Body of pancreas (tissue), 4 donors: ENCODE measurements around the gene ENTPD6. TPM values are rescaled to one million over a fixed set of nuclear protein-coding genes. Genes with fewer than 3 reads are reported as not detected.

Experiments
- ATAC-seq: fragments of 150-250 bp; one replicate; pipeline ENCODE4 v1.9.1; 2016
- DNase-seq, 4 donors: peaks; one replicate each; pipeline ENCODE4 v3.0.0-alpha.2; 2019
- H3K27ac ChIP-seq, 4 donors: fragments of 200-600 bp; sonication (generic); 1 replicate in 3 of 4; 2 replicates in 1 of 4; pipeline versions ENCODE4 v1.5.1 to v1.6.1; 2016 to 2019; ENCODE audit warnings: mild to moderate bottlenecking in 1 of 4, mixed read lengths in 1 of 4, moderate library complexity in 1 of 4
- H3K27me3 ChIP-seq, 2 donors: fragments of 200-600 bp; sonication (generic); one replicate each; pipeline ENCODE4 v1.6.0; 2016; ENCODE audit warnings: mild to moderate bottlenecking in 1 of 2
- H3K36me3 ChIP-seq, 2 donors: fragments of 200-600 bp; sonication (generic); replicated peaks in 1 of 2; 2 replicates each; pipeline ENCODE4 v1.5.1; 2016; ENCODE audit warnings: low read depth in 2 of 2; ENCODE audit not compliant: insufficient read depth in 1 of 2
- H3K4me1 ChIP-seq: fragments of 200-600 bp; sonication (generic); one replicate; pipeline ENCODE4 v1.6.0; 2016
- H3K4me3 ChIP-seq, 2 donors: fragments of 200-600 bp; sonication (generic); 1 replicate in 1 of 2; 2 replicates in 1 of 2; pipeline ENCODE4 v1.5.1; 2016 to 2019
- H3K9me3 ChIP-seq, 3 donors: fragments of 200-600 bp; sonication (generic); 1 replicate in 2 of 3; 2 replicates in 1 of 3; pipeline ENCODE4 v1.5.1; 2016
- POLR2A ChIP-seq, 3 donors: fragments of 450-650 bp; IDR thresholded peaks; one replicate each; pipeline ENCODE4 v1.6.1; 2016; ENCODE audit warnings: antibody characterized with exemption in 3 of 3, mild to moderate bottlenecking in 2 of 3
- WGBS, 2 donors: methylation state at CpG; one replicate each; pipeline ENCODE4 v1.1.5; 2017; 5-methylcytosine and 5-hydroxymethylcytosine counted together
- intact Hi-C: fragments of 100-400 bp; cut with DNase I; formaldehyde crosslinking; loops from one replicate; pipeline ENCODE4 v1.15.1; 2023
- total RNA-seq, 2 donors: library from RNA; depleted of rRNA; stranded (reverse); fragments of >200 nt; gene quantifications; one replicate each; pipeline ENCODE4 v1.1.0, GENCODE V29; 2016
- TF ChIP-seq, protein P1 (sequence below), 7 experiments: fragments of 450-650 bp in 4 of 7; fragments of 200-600 bp in 3 of 7; sonication (generic) in 3 of 7; IDR thresholded peaks; one replicate each; pipeline ENCODE4 v1.5.1; 2016 to 2019; ENCODE audit warnings: antibody characterized with exemption in 7 of 7

The ENTPD6 gene
- total RNA-seq, 2 donors from 2014 or later = 59.9 to 79.8 TPM

DNA sequence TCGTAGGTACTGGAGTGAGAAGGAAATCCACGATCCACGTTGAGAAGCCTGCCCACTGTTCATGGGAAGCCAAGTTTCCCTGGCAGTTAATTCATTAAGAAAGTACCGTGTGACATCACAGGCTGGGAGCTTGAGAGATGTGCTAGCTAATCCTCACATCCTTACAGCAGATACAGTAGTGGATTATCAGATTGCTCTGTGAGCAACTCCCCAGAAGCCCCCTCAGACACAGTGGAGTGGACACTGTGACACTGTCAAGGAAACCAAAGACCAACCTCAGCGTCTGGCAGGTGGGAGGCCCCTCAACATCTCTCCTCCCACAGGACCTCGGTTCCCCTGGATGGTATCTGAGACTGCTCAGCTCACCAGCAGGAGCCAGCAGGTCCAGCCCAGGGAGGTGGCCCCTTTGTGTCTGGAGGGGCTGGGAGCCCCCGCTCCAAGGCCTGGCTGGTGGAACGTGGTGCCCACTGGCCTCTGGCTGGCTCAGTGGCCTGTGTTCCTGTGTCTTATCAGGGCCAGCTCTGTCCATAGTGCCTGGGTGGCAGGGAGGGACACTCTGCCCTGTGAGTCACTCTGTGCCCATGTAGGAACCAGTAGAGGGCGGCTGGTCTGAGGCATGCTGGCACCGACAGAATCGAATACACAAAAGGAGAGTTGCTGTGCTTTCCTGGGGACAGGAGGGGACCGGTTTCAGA, 59.6 kb downstream of the ENTPD6 start:
- DNase-seq (peak; percentile 32 to 77 (median 57)), ATAC-seq (peak; percentile 81)
- Histone ChIP-seq H3K27ac (peak overlapping the region in 3 of 4 donors; percentile 36 to 74 (median 70)), H3K27me3 (no peaks in the 10 kb centered on the region), H3K9me3 (no peaks in the 10 kb centered on the region), H3K4me3 (no peak overlapping the region), H3K36me3 (no peaks in the 10 kb centered on the region), H3K4me1 (peaks cover 21% of the 10 kb centered on the region)
- intact Hi-C loops = no loop called here
- TF ChIP-seq POLR2A (IDR thresholded peaks at IDR 0.05) = peak in 2 of 3 donors; percentile 22 to 32
- TF ChIP-seq, protein P1, sequence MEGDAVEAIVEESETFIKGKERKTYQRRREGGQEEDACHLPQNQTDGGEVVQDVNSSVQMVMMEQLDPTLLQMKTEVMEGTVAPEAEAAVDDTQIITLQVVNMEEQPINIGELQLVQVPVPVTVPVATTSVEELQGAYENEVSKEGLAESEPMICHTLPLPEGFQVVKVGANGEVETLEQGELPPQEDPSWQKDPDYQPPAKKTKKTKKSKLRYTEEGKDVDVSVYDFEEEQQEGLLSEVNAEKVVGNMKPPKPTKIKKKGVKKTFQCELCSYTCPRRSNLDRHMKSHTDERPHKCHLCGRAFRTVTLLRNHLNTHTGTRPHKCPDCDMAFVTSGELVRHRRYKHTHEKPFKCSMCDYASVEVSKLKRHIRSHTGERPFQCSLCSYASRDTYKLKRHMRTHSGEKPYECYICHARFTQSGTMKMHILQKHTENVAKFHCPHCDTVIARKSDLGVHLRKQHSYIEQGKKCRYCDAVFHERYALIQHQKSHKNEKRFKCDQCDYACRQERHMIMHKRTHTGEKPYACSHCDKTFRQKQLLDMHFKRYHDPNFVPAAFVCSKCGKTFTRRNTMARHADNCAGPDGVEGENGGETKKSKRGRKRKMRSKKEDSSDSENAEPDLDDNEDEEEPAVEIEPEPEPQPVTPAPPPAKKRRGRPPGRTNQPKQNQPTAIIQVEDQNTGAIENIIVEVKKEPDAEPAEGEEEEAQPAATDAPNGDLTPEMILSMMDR (IDR thresholded peaks at IDR 0.05) = peak in 2 of 7 experiments; percentile 22 to 39
- WGBS, 2 donors = 74% methylated on average over 10 to 12 of the region's 12 CpGs

DNA sequence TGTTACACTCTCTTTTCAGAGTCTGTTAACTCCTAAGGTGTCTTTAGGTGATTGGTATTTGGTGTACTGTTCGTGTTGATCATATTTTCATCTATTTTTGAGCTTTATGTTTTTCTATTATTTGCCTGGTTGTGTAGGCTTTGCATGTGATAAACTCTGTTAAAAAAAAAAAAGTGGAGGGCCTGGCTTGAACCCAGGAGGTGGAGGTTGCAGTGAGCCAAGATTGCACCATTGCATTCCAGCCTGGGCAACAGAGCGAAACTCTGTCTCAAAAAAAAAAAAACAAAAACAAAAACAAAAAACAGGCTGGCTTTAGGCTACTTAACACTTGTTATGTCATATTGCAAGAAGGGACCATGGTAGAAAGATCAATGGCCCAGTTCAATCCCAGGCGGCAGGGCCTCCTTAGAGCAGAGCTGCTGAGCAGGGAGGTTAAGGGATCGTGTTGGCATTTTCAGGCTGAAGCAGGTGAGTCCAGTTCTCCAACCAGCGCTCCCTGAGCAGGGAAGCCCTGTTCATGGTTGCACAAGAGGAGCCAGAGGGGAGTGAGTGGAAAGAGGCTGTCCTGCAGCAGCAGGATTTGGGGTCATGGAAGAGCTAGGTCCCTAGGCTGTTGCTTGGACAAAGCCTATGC, 60.8 kb downstream of the ENTPD6 start:
- H3K27ac ChIP-seq = peak overlapping the region in 2 of 4 donors; percentile 70 to 74
- DNase-seq (no peak), ATAC-seq (peak; percentile 41)
- intact Hi-C loops = no loop called here
- no peak overlapping the region for H3K4me3 ChIP-seq
- no peak for TF ChIP-seq POLR2A (IDR thresholded peaks at IDR 0.05)
- TF ChIP-seq, protein P1 (IDR thresholded peaks at IDR 0.05) = no peak
- H3K27me3 ChIP-seq = no peaks in the 10 kb centered on the region
- H3K9me3 ChIP-seq = no peaks in the 10 kb centered on the region
- peaks cover 21% of the 10 kb centered on the region for H3K4me1 ChIP-seq
- H3K36me3 ChIP-seq = peaks cover 0 to 3% of the 10 kb centered on the region in 2 donors
- WGBS, 2 donors = 65 to 66% methylated on average over 5 of the region's 5 CpGs

DNA sequence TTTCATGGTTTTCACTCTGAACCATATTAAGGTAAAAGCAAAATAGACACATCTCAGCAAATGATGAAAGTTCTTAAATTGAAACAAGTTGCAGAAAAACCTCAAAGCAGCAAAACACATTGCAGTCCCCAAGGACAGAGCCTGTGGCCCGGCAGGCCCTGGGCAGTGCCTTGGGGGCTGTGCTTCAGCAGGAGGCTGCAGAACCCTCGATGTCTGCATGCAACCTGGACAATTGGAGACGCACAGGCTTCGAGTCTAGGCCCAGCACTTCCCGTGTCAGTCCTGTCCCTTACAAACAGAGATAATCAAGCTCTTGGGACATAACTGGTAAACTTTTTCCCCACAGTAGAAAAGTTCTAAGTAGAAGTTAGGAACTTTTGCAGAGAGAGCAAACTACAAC, 61.6 kb downstream of the ENTPD6 start:
- WGBS, 2 donors = 92 to 98% methylated on average over 5 of the region's 5 CpGs
- TF ChIP-seq, protein P1 (IDR thresholded peaks at IDR 0.05) = no peak
- no peak for TF ChIP-seq POLR2A (IDR thresholded peaks at IDR 0.05)
- Histone ChIP-seq H3K27me3 (no peaks in the 10 kb centered on the region), H3K27ac (no peak overlapping the region), H3K4me3 (no peak overlapping the region), H3K4me1 (peaks cover 21% of the 10 kb centered on the region), H3K36me3 (peaks cover 0 to 3% of the 10 kb centered on the region in 2 donors), H3K9me3 (no peaks in the 10 kb centered on the region)
- no peak for ATAC-seq
- no peak for DNase-seq
- intact Hi-C loops = no loop called here

DNA sequence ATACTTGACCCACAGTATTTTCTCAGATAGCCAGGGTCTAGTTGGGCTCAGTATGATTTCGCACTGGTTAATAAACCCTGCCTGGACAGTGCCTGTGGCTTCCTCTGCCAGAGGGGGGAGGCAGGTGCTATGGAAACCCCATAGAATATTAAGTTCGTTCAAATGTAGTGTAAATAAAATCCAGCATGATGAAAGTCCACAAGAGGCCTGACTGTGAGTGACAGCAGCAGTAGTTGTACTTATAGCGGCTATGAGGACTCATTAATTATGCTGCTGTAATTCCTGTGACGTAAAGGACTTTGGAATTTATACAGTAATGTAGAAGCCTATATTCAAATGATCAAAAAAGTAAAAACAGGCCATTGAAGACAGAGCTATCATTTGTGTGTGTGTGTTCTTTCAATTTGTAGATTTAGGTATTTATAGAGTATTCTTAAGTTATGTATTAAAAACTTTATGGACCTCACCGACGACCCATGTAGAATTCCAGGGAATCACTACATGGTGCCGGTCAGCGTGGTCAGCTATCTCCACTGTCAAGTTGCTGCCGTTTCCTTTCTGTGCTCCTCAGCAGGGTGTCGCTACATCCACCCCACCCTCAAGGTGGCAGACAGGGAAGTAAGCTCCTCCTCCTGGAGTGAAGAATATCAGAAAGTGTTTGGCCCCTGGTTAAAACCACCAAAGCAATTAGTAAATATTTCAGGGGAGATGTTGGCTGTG, 62.4 kb downstream of the ENTPD6 start:
- Histone ChIP-seq H3K4me1 (peaks cover 15% of the 10 kb centered on the region), H3K4me3 (no peak overlapping the region), H3K27me3 (no peaks in the 10 kb centered on the region), H3K9me3 (no peaks in the 10 kb centered on the region), H3K36me3 (peaks cover 0 to 3% of the 10 kb centered on the region in 2 donors), H3K27ac (no peak overlapping the region)
- ATAC-seq (no peak), DNase-seq (no peak)
- TF ChIP-seq, protein P1 (IDR thresholded peaks at IDR 0.05) = no peak
- no peak for TF ChIP-seq POLR2A (IDR thresholded peaks at IDR 0.05)
- intact Hi-C loops = no loop called here
- WGBS, 2 donors = 87 to 88% methylated on average over 10 of the region's 10 CpGs
